GM12878 (cell line): ENCODE results near the gene FURIN. TPM values are rescaled to one million over a fixed set of nuclear protein-coding genes. Genes with fewer than 3 reads are reported as not detected.

Experiments
- ATAC-seq: fragments of 200-7000 bp; cut with Tn5 transposase; 3 replicates; pipeline ENCODE4 v1.9.1; 2020; ENCODE audit warnings: mild to moderate bottlenecking, moderate library complexity
- BruUV-seq: library from RNA; stranded (reverse); fragments of 400-500 nt; replicated peaks from 2 replicates; lab custom pipeline; 2021; lab: Mats Ljungman, UMichigan
- CTCF ChIA-PET: fragments of 300-600 bp; sonication (Branson Sonifier 250); formaldehyde crosslinking; extraction: SDS; loops from one replicate; lab custom pipeline; 2021; ENCODE audit warnings: inconsistent platforms; lab: Yijun Ruan, JAX
- POLR2A ChIA-PET: fragments of 350-600 bp; formaldehyde crosslinking; extraction: SDS; loops from one replicate; lab custom pipeline; 2021; ENCODE audit warnings: inconsistent platforms; lab: Charles Lee
- RAD21 ChIA-PET: fragments of 300-600 bp; sonication (Branson Sonifier 250); formaldehyde crosslinking; loops from one replicate; lab custom pipeline; 2023; ENCODE audit warnings: antibody characterized with exemption; ENCODE audit not compliant: unreplicated experiment; lab: Charles Lee
- SMC1A ChIA-PET: fragments of 300-600 bp; sonication (Branson Sonifier 250); formaldehyde crosslinking; loops from one replicate; lab custom pipeline; 2023; ENCODE audit not compliant: unreplicated experiment, uncharacterized antibody; lab: Charles Lee
- DNase-seq: peaks from one replicate; pipeline ENCODE4 v3.0.0-alpha.2; 2011; ENCODE audit warnings: low read depth, low spot score
- FAIRE-seq: peaks from 3 replicates; lab custom pipeline; 2011; peaks lifted over from hg19 to GRCh38; lab: Jason Lieb, UNC
- H2AFZ ChIP-seq: 2 replicates; pipeline ENCODE4 v1.6.0; 2011; ENCODE audit warnings: low read depth, low read length, control low read depth; ENCODE audit not compliant: control insufficient read depth
- H3K27ac ChIP-seq: 2 replicates; pipeline ENCODE4 v1.5.1; 2011; ENCODE audit warnings: control low read depth; ENCODE audit not compliant: control insufficient read depth, insufficient read depth
- H3K27me3 ChIP-seq, 2 experiments: replicated peaks in 1 of 2; 2 replicates each; pipeline versions ENCODE4 v1.6.0 to v1.6.1; 2011; ENCODE audit warnings: low read length in 1 of 2; ENCODE audit not compliant: control insufficient read depth in 2 of 2, insufficient read depth in 2 of 2
- H3K36me3 ChIP-seq, 2 experiments: 2 replicates each; pipeline ENCODE4 v1.5.1; 2011; ENCODE audit warnings: low read length in 1 of 2; ENCODE audit not compliant: control insufficient read depth in 2 of 2, insufficient read depth in 2 of 2
- H3K4me1 ChIP-seq: 2 replicates; pipeline ENCODE4 v1.6.1; 2011; ENCODE audit warnings: mild to moderate bottlenecking, low read length, moderate library complexity, mixed read lengths; ENCODE audit not compliant: control insufficient read depth, insufficient read depth
- H3K4me2 ChIP-seq: 2 replicates; pipeline ENCODE4 v1.6.0; 2011; ENCODE audit warnings: control low read depth; ENCODE audit not compliant: control insufficient read depth, insufficient read depth
- H3K4me3 ChIP-seq: fragments of 200-600 bp; sonication (generic); 2 replicates; pipeline ENCODE4 v1.5.1; 2016
- H3K79me2 ChIP-seq: 2 replicates; pipeline ENCODE4 v1.6.0; 2011; ENCODE audit warnings: low read length; ENCODE audit not compliant: control insufficient read depth, insufficient read depth
- H3K9ac ChIP-seq: 2 replicates; pipeline ENCODE4 v1.8.0; 2011; ENCODE audit warnings: low read length, control low read depth, mixed read lengths; ENCODE audit not compliant: control insufficient read depth, insufficient read depth
- H3K9me3 ChIP-seq: replicated peaks from 3 replicates; pipeline ENCODE4 v1.5.1; 2011; ENCODE audit warnings: mild to moderate bottlenecking, low read length; ENCODE audit not compliant: control insufficient read depth, insufficient read depth
- H4K20me1 ChIP-seq: 2 replicates; pipeline ENCODE4 v1.6.0; 2011; ENCODE audit not compliant: control insufficient read depth, insufficient read depth
- EGR1 ChIP-seq, 2 experiments: IDR thresholded peaks; 1 replicate in 1 of 2; 2 replicates in 1 of 2; pipeline ENCODE4 v1.6.1; 2011 to 2012; ENCODE audit warnings: low read depth in 2 of 2, low read length in 2 of 2, borderline replicate concordance in 1 of 2, mild to moderate bottlenecking in 1 of 2, moderate library complexity in 1 of 2
- NFXL1 ChIP-seq: fragments of 450-650 bp; IDR thresholded peaks from 2 replicates; pipeline ENCODE4 v1.6.1; 2017; ENCODE audit warnings: antibody characterized with exemption, mild to moderate bottlenecking, borderline replicate concordance
- NFYA ChIP-seq: IDR thresholded peaks from 2 replicates; pipeline ENCODE4 v1.6.1; 2011; ENCODE audit warnings: low read depth, mild to moderate bottlenecking, low read length, improper control_type of control experiment, borderline replicate concordance
- whole genome bisulfite sequencing: methylation state at CpG from one replicate; pipeline ENCODE4 v1.1.6; 2016; ENCODE audit warnings: low lambda C conversion rate; ENCODE audit not compliant: insufficient replicate concordance, insufficient coverage; ENCODE audit errors: missing lambda C conversion rate; 5-methylcytosine and 5-hydroxymethylcytosine counted together
- in situ Hi-C: fragments of 300-500 bp; cut with MboI; formaldehyde crosslinking; loops from 9 replicates; pipeline ENCODE4 v1.14.3; 2018; ENCODE audit warnings: mixed read lengths
- intact Hi-C: fragments of 100-400 bp; cut with micrococcal nuclease; formaldehyde crosslinking; loops from one replicate; pipeline ENCODE4 v1.14.2; 2022; ENCODE audit not compliant: unreplicated experiment
- polyA plus RNA-seq, 11 experiments: library from polyadenylated mRNA; depleted of rRNA in 4 of 11; unstranded in 6 of 11; stranded (reverse) in 5 of 11; fragments of >200 nt; fragmentation: Nextera tagmentation in 4 of 11; fragmentation: Illumina TruSeq in 1 of 11; extraction: Ambion mirVana in 4 of 11; extraction: Trizol in 1 of 11; gene quantifications; 1 replicate in 1 of 11; 2 replicates in 10 of 11; pipeline versions ENCODE4 v1.2.1 to v1.2.3, GENCODE V29; 2011 to 2016; ENCODE audit warnings: inconsistent platforms in 2 of 11, missing spikeins in 2 of 11, low read depth in 1 of 11
- total RNA-seq, 4 experiments: library from RNA; depleted of rRNA in 3 of 4; stranded (reverse); fragments of >200 nt in 3 of 4; fragmentation: Illumina TruSeq in 1 of 4; extraction: Trizol in 1 of 4; gene quantifications; 2 replicates each; pipeline versions ENCODE4 v1.2.1 to v1.2.3, GENCODE V29; 2013 to 2021
- TF ChIP-seq, protein P1 (sequence below): fragments of 450-650 bp; IDR thresholded peaks from 2 replicates; pipeline ENCODE4 v1.6.1; 2016; ENCODE audit warnings: mild to moderate bottlenecking

FURIN gene
- total and polyA plus RNA-seq, 10 of the 15 experiments (the other 5 are each of a cell fraction or from before 2014, with no cell fraction given), result 0.47 to 39.9 (median 8.0) TPM

DNA sequence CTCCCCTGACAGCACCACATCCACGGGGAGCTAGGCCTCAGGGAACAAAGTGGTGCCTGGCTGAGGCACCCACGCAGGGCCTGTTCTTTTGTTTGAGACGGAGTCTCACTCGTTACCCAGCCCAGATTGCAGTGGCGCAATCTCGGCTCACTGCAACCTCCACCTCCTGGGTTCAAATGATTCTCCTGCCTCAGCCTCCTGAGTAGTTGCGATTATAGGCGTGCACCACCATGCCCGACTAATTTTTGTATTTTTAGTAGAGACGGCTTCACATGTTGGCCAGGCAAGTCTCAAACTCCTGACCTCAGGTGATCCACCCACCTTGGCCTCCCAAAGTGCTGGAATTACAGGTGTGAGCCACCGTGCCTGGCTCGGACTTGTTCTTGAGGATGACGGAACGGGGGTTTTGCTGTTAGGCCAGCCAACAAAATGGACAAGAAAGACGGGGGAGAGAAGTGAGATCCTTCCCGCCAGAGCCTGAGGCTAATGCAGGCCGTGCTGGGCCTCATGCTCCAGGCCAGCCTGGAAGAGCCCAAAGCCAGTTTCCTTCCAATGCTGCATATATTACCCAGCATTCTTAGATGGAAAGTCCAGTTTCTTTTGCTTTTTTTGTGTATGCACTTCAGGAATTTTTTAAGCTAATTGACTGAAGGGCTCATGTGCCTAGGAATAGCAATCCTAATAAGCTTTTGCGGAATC, 28.1 kb upstream of the FURIN start:
- Histone ChIP-seq H3K79me2 (no peaks in the 10 kb centered on the region), H4K20me1 (no peaks in the 10 kb centered on the region), H3K27ac (no peak overlapping the region; the same call in 1 of the 2 replicates), H3K9ac (peak overlapping the region; percentile 61; the same call in 1 of the 2 replicates), H3K36me3 (no peaks in the 10 kb centered on the region), H3K4me1 (peaks cover 27% of the 10 kb centered on the region), H3K9me3 (no peaks in the 10 kb centered on the region), H2AFZ (no peak overlapping the region), H3K4me2 (peak overlapping the region; percentile 64), H3K27me3 (no peaks in the 10 kb centered on the region), H3K4me3 (peak overlapping the region; percentile 50)
- intact Hi-C loops, result no loop called here
- ChIA-PET CTCF (interaction anchor here (0.8 to 2.1 kb wide), 5 partner anchors 10 to 45 kb away, joined by 3 to 11 read pairs (median 6); no protein-coding TSS in a partner anchor), SMC1A (interaction anchor here (0.6 to 2.8 kb wide), 11 partner anchors 8 to 421 kb away, joined by 3 to 19 read pairs (median 4); no protein-coding TSS in a partner anchor), POLR2A (interaction anchor here (0.8 to 1.6 kb wide), 5 partner anchors 11 to 33 kb away, joined by 3 to 14 read pairs (median 4); partner anchors contain the start of gene FURIN), RAD21 (interaction anchor here (1.2 to 2.4 kb wide), 5 partner anchors 10 to 123 kb away, joined by 4 to 19 read pairs (median 6); partner anchors contain the start of gene BLM)
- in situ Hi-C loops, result no loop called here
- DNase-seq, result no peak
- no TSS peak for BruUV-seq
- WGBS, result 95% methylated on average over 18 of the region's 18 CpGs
- TF ChIP-seq, protein P1, sequence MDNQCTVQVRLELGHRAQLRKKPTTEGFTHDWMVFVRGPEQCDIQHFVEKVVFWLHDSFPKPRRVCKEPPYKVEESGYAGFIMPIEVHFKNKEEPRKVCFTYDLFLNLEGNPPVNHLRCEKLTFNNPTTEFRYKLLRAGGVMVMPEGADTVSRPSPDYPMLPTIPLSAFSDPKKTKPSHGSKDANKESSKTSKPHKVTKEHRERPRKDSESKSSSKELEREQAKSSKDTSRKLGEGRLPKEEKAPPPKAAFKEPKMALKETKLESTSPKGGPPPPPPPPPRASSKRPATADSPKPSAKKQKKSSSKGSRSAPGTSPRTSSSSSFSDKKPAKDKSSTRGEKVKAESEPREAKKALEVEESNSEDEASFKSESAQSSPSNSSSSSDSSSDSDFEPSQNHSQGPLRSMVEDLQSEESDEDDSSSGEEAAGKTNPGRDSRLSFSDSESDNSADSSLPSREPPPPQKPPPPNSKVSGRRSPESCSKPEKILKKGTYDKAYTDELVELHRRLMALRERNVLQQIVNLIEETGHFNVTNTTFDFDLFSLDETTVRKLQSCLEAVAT, result peak; percentile 94
- TF ChIP-seq NFYA, result no peak
- no peak for ATAC-seq
- peak; percentile 23 for FAIRE-seq

DNA sequence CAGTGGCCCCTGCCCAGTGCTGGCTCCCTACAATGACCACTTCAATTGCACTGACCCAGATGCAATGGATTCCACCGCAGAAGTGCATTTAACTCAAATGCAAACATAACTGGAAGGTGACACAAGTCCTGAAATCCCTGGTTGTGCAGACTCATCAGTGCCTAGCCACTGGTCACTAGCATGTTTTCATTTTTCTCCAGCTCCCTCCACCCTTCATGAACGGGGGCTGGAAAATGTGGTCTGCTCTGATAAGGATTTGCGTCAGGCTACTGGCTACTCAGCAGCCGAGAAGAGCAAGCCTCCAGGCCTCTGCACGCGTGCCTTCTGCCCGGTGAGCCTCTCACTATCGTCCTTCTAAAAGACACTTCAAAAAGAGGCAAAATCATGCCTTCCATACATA, 27.4 kb upstream of the FURIN start:
- DNase-seq (no peak), FAIRE-seq (no peak)
- in situ Hi-C loops, result no loop called here
- no peaks in the 10 kb centered on the region for H3K36me3 ChIP-seq
- no peak for TF ChIP-seq EGR1 (IDR thresholded peaks at IDR 0.05; ENCODE audit: borderline replicate concordance in 1 of 2, low read depth in 2 of 2, low read length in 2 of 2)
- TF ChIP-seq NFXL1, result no peak
- TF ChIP-seq, all 136 proteins: peak for 0
- Histone ChIP-seq H3K79me2 (no peaks in the 10 kb centered on the region), H3K4me1 (peaks cover 31% of the 10 kb centered on the region), H3K9me3 (no peaks in the 10 kb centered on the region), H3K27me3 (no peaks in the 10 kb centered on the region), H4K20me1 (no peaks in the 10 kb centered on the region), H3K4me2 (no peak overlapping the region), H2AFZ (no peak overlapping the region), H3K4me3 (no peak overlapping the region), H3K27ac (no peak overlapping the region), H3K9ac (no peak overlapping the region)
- no TSS peak for BruUV-seq
- WGBS, result 89% methylated on average over 8 of the region's 8 CpGs
- intact Hi-C loops, result no loop called here
- POLR2A ChIA-PET, result no interaction called here
- RAD21 ChIA-PET, result interaction anchor here (2.4 kb wide), 1 partner anchor 11 kb away, joined by 19 read pairs; no protein-coding TSS in a partner anchor
- SMC1A ChIA-PET, result interaction anchor here (0.6 to 2.8 kb wide), 5 partner anchors 9 to 421 kb away, joined by 3 to 19 read pairs (median 3); no protein-coding TSS in a partner anchor
- CTCF ChIA-PET, result interaction anchor here (2.1 kb wide), 1 partner anchor 45 kb away, joined by 11 read pairs; no protein-coding TSS in a partner anchor
- ATAC-seq, result no peak
